Activated T-helper 1 cell treated with Interleukin-2 at 50 U/mL for 16 hours (primary cell): ENCODE data around the gene C9orf57.
"Not testable (repeated sequence)": the region's sequence is repeated elsewhere in the genome, so short reads cannot be mapped to it uniquely, and the experiment has no call there.

Experiments
- DNase-seq: peaks from one replicate; pipeline ENCODE4 v3.0.0-alpha.2; 2020; ENCODE audit warnings: low read depth

The C9orf57 gene

GRCh38 chr9:72060513-72060912 lies at the start of gene C9orf57:
Gene C9orf57, minus strand, starts transcription at chr9:72060613. Its CDS starts 1,282 bp downstream, at chr9:72059331.
- DNase-seq: no peak

GRCh38 chr9:72102520-72102919 lies 42.1 kb upstream of the C9orf57 start:
- no peak for DNase-seq

GRCh38 chr9:72095520-72095919 lies 35.1 kb upstream of the C9orf57 start:
- not testable (repeated sequence) for DNase-seq

- DNase-seq: no peak
Observed at GRCh38 chr9:72092820-72093219, 32.4 kb upstream of the C9orf57 start.

GRCh38 chr9:72089451-72090130 lies 29.2 kb upstream of the C9orf57 start:
- no peak for DNase-seq

GRCh38 chr9:72082536-72082935 lies 22.1 kb upstream of the C9orf57 start:
- DNase-seq: no peak

- not testable (repeated sequence) for DNase-seq
Observed at GRCh38 chr9:72074666-72075065, 14.3 kb upstream of the C9orf57 start.

GRCh38 chr9:72065076-72065475 lies 4.7 kb upstream of the C9orf57 start:
- no peak for DNase-seq

- DNase-seq: no peak
Observed at GRCh38 chr9:72052122-72052521, 8.3 kb downstream of the C9orf57 start.

GRCh38 chr9:72048850-72049249 lies 11.6 kb downstream of the C9orf57 start:
- DNase-seq: no peak

GRCh38 chr9:72046630-72047456 lies 13.6 kb downstream of the C9orf57 start:
- no peak for DNase-seq

- no peak for DNase-seq
Observed at GRCh38 chr9:72044095-72044494, 16.3 kb downstream of the C9orf57 start.

GRCh38 chr9:72043576-72043975 lies 16.8 kb downstream of the C9orf57 start:
- no peak for DNase-seq

- DNase-seq: no peak
Observed at GRCh38 chr9:72042928-72043327, 17.5 kb downstream of the C9orf57 start.

GRCh38 chr9:72041775-72042194 lies 18.6 kb downstream of the C9orf57 start:
- no peak for DNase-seq

GRCh38 chr9:72041369-72041768 lies 19.0 kb downstream of the C9orf57 start:
- DNase-seq: no peak

GRCh38 chr9:72039532-72039931 lies 20.9 kb downstream of the C9orf57 start:
- no peak for DNase-seq

GRCh38 chr9:72038890-72039410 lies 21.5 kb downstream of the C9orf57 start:
- peak; percentile 30 for DNase-seq

- DNase-seq: no peak
Observed at GRCh38 chr9:72038408-72038807, 22.0 kb downstream of the C9orf57 start.

- DNase-seq: no peak
Observed at GRCh38 chr9:72037571-72037970, 22.8 kb downstream of the C9orf57 start.

- DNase-seq: no peak
Observed at GRCh38 chr9:72030767-72031166, 29.6 kb downstream of the C9orf57 start.

- no peak for DNase-seq
Observed at GRCh38 chr9:72029986-72030385, 30.4 kb downstream of the C9orf57 start.

- DNase-seq: no peak
Observed at GRCh38 chr9:72025906-72026305, 34.5 kb downstream of the C9orf57 start.
